Colonic mucosa (tissue), 4 donors: ENCODE measurements around the gene SOD3. TPM values are rescaled to one million over a fixed set of nuclear protein-coding genes. Genes with fewer than 3 reads are reported as not detected.

Experiments
- DNase-seq: peaks from one replicate; pipeline ENCODE4 v3.0.0-alpha.2; 2020
- H3K27ac ChIP-seq: fragments of 200-600 bp; one replicate; pipeline ENCODE4 v1.8.0; 2021
- H3K27me3 ChIP-seq: fragments of 200-600 bp; one replicate; pipeline ENCODE4 v1.8.0; 2021
- H3K36me3 ChIP-seq: fragments of 200-600 bp; one replicate; pipeline ENCODE4 v1.8.0; 2021
- H3K4me1 ChIP-seq: fragments of 200-600 bp; one replicate; pipeline ENCODE4 v1.8.0; 2021; ENCODE audit warnings: mild to moderate bottlenecking
- H3K4me3 ChIP-seq: fragments of 200-600 bp; one replicate; pipeline ENCODE4 v1.8.0; 2021
- H3K9ac ChIP-seq, 2 donors: one replicate each; pipeline ENCODE4 v1.7.0; 2013; ENCODE audit warnings: control low read depth in 2 of 2, low read depth in 2 of 2, low read length in 2 of 2
- H3K9me3 ChIP-seq: fragments of 200-600 bp; one replicate; pipeline ENCODE4 v1.8.0; 2021
- intact Hi-C: fragments of 100-400 bp; cut with DNase I; formaldehyde crosslinking; loops from one replicate; pipeline ENCODE4 v1.14.1; 2022
- total RNA-seq, 2 donors: library from RNA; stranded (reverse); fragmentation: NEBNext Ultra II Directional in 1 of 2; extraction: Animal tissue kit (Norgen Biotek cat#: 25700) in 1 of 2; gene quantifications; one replicate each; pipeline ENCODE4 v1.2.1, GENCODE V29; 2021
- TF ChIP-seq, protein P1 (sequence below): fragments of 200-600 bp; IDR thresholded peaks from one replicate; pipeline ENCODE4 v1.8.0; 2022; ENCODE audit warnings: antibody characterized with exemption, mild to moderate bottlenecking
- donor health status: healthy.
- donor health status: DM: no; HTN: no; CAD: no.
- donor health status: DM: no; HTN: no; CAD: no.

SOD3 gene
- total RNA-seq, 2 donors from 2014 or later = 22.3 to 35.8 TPM

DNA sequence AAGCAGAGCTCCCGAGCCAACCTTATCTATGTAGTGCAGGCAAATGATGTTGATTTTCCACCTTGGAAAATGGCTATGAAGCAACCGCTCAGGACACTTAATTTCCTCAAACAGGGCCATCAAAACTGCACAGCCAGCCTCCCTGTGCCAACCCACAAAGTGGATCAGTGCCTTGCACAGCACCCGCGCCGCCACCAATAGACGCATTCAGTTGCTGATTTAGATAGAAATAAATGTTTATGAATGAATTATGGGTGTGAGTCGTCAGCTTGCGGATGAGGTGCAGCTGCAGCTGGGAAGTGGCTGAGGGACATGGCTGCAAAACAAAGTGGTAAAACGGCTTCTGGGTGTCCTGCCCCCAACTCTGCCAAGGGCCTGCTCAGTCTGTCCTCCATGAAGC lies 47.0 kb downstream of the SOD3 start:
- Histone ChIP-seq H3K27me3 (no peaks in the 10 kb centered on the region), H3K27ac (no peak overlapping the region), H3K36me3 (no peaks in the 10 kb centered on the region), H3K4me1 (no peaks in the 10 kb centered on the region), H3K9ac (no peak overlapping the region), H3K9me3 (no peaks in the 10 kb centered on the region), H3K4me3 (no peak overlapping the region)
- TF ChIP-seq, protein P1, sequence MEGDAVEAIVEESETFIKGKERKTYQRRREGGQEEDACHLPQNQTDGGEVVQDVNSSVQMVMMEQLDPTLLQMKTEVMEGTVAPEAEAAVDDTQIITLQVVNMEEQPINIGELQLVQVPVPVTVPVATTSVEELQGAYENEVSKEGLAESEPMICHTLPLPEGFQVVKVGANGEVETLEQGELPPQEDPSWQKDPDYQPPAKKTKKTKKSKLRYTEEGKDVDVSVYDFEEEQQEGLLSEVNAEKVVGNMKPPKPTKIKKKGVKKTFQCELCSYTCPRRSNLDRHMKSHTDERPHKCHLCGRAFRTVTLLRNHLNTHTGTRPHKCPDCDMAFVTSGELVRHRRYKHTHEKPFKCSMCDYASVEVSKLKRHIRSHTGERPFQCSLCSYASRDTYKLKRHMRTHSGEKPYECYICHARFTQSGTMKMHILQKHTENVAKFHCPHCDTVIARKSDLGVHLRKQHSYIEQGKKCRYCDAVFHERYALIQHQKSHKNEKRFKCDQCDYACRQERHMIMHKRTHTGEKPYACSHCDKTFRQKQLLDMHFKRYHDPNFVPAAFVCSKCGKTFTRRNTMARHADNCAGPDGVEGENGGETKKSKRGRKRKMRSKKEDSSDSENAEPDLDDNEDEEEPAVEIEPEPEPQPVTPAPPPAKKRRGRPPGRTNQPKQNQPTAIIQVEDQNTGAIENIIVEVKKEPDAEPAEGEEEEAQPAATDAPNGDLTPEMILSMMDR = no peak
- DNase-seq = peak; percentile 24
- intact Hi-C loops = no loop called here

DNA sequence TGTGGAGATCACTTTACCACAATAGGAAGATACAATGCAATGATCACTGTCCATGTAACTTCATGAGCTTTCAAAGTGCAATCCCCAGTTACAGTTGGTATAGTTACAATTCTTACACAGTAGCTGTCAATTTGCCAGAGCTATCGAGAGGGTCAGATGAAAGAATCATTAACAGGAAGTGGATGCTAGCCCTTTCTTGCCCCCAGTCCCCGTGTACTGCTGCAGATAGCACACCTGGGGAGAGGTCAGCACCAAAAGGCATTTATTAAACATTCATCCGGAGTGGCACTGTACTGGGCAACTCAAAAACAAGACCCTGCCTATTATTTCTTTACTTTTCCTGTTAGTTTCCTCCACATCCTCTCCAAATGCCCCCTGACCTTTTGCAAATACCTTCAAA lies 47.7 kb downstream of the SOD3 start:
- intact Hi-C loops = no loop called here
- TF ChIP-seq, protein P1 = no peak
- Histone ChIP-seq H3K9ac (no peak overlapping the region), H3K27ac (no peak overlapping the region), H3K27me3 (no peaks in the 10 kb centered on the region), H3K4me1 (no peaks in the 10 kb centered on the region), H3K36me3 (no peaks in the 10 kb centered on the region), H3K9me3 (no peaks in the 10 kb centered on the region), H3K4me3 (no peak overlapping the region)
- no peak for DNase-seq

DNA sequence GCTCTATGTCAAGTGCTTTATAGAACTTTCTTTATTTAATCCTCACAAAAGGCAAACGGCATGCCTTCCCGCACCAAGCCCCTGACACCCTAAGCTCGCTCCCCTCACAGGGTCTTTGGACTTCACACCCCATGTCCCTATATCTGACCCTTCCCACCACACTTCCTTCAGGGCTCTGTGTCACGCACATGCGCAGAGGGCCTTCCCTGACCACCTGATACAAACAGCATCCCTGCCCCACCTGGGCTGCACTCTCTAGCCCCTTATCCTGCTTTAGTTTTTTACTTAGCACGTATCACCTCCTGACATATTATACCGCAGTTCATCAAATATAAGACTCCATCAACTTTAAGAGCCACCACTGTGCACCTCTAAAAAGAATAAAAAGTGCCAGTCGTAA lies 49.8 kb downstream of the SOD3 start:
- Histone ChIP-seq H3K4me1 (no peaks in the 10 kb centered on the region), H3K9ac (no peak overlapping the region), H3K27ac (no peak overlapping the region), H3K36me3 (no peaks in the 10 kb centered on the region), H3K27me3 (no peaks in the 10 kb centered on the region), H3K9me3 (no peaks in the 10 kb centered on the region), H3K4me3 (no peak overlapping the region)
- intact Hi-C loops = no loop called here
- DNase-seq = no peak
- TF ChIP-seq, protein P1 = no peak

DNA sequence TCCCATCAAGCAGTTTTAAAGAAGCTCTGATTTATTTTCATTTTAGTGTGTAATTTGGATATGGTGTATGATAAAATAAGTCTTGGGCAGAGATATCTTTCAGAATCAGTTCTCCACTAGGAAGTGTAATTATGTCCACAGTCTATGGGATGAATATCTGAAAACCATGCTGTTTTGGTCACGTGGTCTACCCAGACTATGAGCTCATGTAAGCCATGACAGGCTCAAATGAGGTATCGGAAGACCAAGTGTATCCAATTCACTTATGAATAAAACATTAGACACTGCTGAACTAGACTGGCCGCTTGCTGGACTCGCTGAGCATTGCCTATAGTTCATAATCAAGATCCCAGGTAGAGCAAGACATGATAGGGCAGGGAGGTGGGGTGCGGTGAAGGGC lies 50.5 kb downstream of the SOD3 start:
- no peak overlapping the region for H3K4me3 ChIP-seq
- H3K4me1 ChIP-seq = no peaks in the 10 kb centered on the region
- no peak overlapping the region for H3K9ac ChIP-seq
- H3K36me3 ChIP-seq = no peaks in the 10 kb centered on the region
- DNase-seq = no peak
- H3K9me3 ChIP-seq = no peaks in the 10 kb centered on the region
- intact Hi-C loops = no loop called here
- H3K27me3 ChIP-seq = no peaks in the 10 kb centered on the region
- no peak overlapping the region for H3K27ac ChIP-seq
- TF ChIP-seq, protein P1 = no peak

DNA sequence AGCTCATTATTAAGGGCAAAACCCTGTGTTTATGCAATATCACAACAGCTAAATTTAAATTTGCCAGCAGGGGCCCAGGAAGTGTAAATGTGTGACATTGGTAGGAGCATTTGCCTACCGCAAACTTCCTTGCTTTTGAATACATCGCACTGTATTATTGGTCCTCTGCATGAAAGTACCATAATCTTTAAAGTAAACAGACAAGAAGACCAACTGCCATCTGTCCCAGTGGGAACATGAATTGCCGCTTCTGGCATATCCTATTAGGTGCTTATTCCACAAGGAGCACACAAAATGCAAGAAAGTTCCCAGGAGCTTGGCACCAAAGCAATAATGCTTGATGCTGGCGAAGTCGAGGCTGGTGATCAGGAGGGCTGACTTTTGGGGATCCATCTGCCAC lies 51.3 kb downstream of the SOD3 start:
- intact Hi-C loops = no loop called here
- DNase-seq = no peak
- H3K4me3 ChIP-seq = no peak overlapping the region
- H3K36me3 ChIP-seq = no peaks in the 10 kb centered on the region
- H3K9me3 ChIP-seq = no peaks in the 10 kb centered on the region
- no peak overlapping the region for H3K9ac ChIP-seq
- no peaks in the 10 kb centered on the region for H3K4me1 ChIP-seq
- H3K27ac ChIP-seq = no peak overlapping the region
- TF ChIP-seq, protein P1 = no peak
- no peaks in the 10 kb centered on the region for H3K27me3 ChIP-seq

DNA sequence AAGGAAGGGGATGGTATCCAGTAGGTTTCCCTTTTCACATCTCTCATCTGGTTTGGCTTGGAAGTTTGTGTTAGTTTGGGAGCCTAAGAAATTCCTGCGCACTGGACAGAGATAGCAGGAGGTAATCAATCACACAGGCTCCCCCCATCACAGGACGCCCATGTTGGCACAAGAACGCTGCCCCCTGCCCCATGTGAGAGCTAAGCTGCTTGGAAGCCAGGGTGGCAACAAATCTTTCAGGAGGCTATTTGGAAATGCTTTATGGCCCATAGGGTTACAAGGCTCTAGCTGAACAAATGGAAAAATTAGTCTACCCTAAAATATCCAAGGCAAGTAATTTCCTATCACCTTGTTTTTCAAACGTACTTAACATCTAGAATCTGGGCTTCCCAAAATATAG lies 54.0 kb downstream of the SOD3 start:
- no peak overlapping the region for H3K4me3 ChIP-seq
- no peaks in the 10 kb centered on the region for H3K4me1 ChIP-seq
- TF ChIP-seq, protein P1 = no peak
- no peaks in the 10 kb centered on the region for H3K36me3 ChIP-seq
- no peaks in the 10 kb centered on the region for H3K9me3 ChIP-seq
- no peak overlapping the region for H3K27ac ChIP-seq
- intact Hi-C loops = no loop called here
- DNase-seq = no peak
- no peaks in the 10 kb centered on the region for H3K27me3 ChIP-seq
- no peak overlapping the region for H3K9ac ChIP-seq
